ENCODE measurements around the gene THBS2. TPM values are rescaled to one million over a fixed set of nuclear protein-coding genes. Genes with fewer than 3 reads are reported as not detected.

THBS2 gene
- total and polyA plus RNA-seq, 2 of the 4 experiments (the other 2 are of a cell fraction), result 97.3 to 113 TPM

DNA sequence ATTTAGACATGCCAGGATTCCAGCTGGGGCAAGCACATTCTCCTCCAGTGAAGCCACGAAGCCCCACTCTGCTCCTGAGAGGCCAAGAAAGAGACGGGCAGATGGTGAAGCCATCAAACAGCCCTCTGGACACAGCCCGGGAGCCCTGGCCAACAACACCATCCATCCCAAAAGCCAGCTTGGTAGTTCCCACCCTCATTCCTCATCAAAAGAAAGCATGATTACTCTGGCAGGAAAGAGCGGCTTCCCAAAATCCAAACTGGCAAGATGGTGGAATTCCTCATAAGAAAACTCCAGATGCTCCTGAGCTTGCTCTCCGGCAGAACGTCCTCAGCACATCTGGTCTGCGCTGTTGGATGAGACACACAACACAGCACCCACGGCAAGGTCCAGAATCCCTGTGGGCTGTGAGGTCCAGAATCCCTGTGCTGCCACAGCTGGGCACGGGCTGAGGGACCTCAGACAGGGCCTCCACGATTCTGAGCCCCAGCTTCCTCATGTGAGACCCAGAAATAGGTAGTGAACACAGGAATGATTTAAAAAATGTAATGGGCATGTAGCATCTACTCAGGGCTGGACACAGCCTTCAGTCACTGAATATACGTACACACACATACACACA lies 52.6 kb downstream of the THBS2 start:
- no peak overlapping the region for H2BK5ac ChIP-seq (ENCODE audit: low read depth, low read length, poor library complexity, severe bottlenecking)
- CTCF ChIA-PET, result no interaction called here
- peaks cover 7% of the 10 kb centered on the region; the same call in 1 of the 2 replicates for H3K4me1 ChIP-seq (ENCODE audit: control insufficient read depth, insufficient read depth, low read length)
- no peak overlapping the region for H3K27ac ChIP-seq (ENCODE audit: insufficient read depth, low read length)
- no peak overlapping the region for H4K8ac ChIP-seq (ENCODE audit: low read depth in 2 of 2, low read length in 2 of 2)
- TF ChIP-seq CEBPB (IDR thresholded peaks at IDR 0.05; ENCODE audit: low read depth, low read length) (no peak), RAD21 (IDR thresholded peaks at IDR 0.05; ENCODE audit: low read length) (no peak), MAZ (IDR thresholded peaks at IDR 0.05; ENCODE audit: borderline replicate concordance, low read depth, low read length) (no peak), MXI1 (IDR thresholded peaks at IDR 0.05; ENCODE audit: borderline replicate concordance, low read depth, low read length) (no peak), CHD1 (IDR thresholded peaks at IDR 0.05; ENCODE audit: low read depth, low read length) (no peak), RCOR1 (IDR thresholded peaks at IDR 0.05; ENCODE audit: insufficient replicate concordance, low read length) (no peak)
- TF ChIP-seq, protein P1, sequence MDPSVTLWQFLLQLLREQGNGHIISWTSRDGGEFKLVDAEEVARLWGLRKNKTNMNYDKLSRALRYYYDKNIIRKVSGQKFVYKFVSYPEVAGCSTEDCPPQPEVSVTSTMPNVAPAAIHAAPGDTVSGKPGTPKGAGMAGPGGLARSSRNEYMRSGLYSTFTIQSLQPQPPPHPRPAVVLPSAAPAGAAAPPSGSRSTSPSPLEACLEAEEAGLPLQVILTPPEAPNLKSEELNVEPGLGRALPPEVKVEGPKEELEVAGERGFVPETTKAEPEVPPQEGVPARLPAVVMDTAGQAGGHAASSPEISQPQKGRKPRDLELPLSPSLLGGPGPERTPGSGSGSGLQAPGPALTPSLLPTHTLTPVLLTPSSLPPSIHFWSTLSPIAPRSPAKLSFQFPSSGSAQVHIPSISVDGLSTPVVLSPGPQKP (IDR thresholded peaks at IDR 0.05; ENCODE audit: borderline replicate concordance, low read depth, low read length), result no peak
- TF ChIP-seq, protein P2, sequence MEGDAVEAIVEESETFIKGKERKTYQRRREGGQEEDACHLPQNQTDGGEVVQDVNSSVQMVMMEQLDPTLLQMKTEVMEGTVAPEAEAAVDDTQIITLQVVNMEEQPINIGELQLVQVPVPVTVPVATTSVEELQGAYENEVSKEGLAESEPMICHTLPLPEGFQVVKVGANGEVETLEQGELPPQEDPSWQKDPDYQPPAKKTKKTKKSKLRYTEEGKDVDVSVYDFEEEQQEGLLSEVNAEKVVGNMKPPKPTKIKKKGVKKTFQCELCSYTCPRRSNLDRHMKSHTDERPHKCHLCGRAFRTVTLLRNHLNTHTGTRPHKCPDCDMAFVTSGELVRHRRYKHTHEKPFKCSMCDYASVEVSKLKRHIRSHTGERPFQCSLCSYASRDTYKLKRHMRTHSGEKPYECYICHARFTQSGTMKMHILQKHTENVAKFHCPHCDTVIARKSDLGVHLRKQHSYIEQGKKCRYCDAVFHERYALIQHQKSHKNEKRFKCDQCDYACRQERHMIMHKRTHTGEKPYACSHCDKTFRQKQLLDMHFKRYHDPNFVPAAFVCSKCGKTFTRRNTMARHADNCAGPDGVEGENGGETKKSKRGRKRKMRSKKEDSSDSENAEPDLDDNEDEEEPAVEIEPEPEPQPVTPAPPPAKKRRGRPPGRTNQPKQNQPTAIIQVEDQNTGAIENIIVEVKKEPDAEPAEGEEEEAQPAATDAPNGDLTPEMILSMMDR (conservative IDR thresholded peaks at IDR 0.05; ENCODE audit: low read depth, low read length), result no peak
- no peak overlapping the region for H3K4ac ChIP-seq (ENCODE audit: low read depth, low read length)
- no peak overlapping the region for H3K18ac ChIP-seq (ENCODE audit: low read depth, low read length)
- no peaks in the 10 kb centered on the region for H3K9me1 ChIP-seq (ENCODE audit: insufficient read depth, low read length)
- H2AK5ac ChIP-seq (ENCODE audit: low read depth, low read length), result no peak overlapping the region
- no peak overlapping the region for H2BK120ac ChIP-seq (ENCODE audit: low read depth, low read length)
- no peak overlapping the region for H2BK15ac ChIP-seq (ENCODE audit: low read depth, low read length)
- H3K27me3 ChIP-seq (ENCODE audit: control insufficient read depth, insufficient read depth, low read length), result no peaks in the 10 kb centered on the region
- 84% methylated on average over 7 of the region's 11 CpGs; no CpG with 5 or more reads in 1 of the 2 experiments for WGBS, 2 experiments (ENCODE audit: extremely low coverage in 2 of 2, insufficient read length in 1 of 2)
- BruUV-seq (replicated peaks), result no TSS peak
- no peak overlapping the region for H3K14ac ChIP-seq (replicated peaks; ENCODE audit: low read depth, low read length)
- H4K5ac ChIP-seq (ENCODE audit: low read depth, low read length), result no peak overlapping the region
- intact Hi-C loops (cut with micrococcal nuclease) (no loop called here), dilution Hi-C loops (cut with HindIII; ENCODE audit: low sequenced_read_pairs, unreplicated experiment) (no loop called here), in situ Hi-C loops (cut with MboI; ENCODE audit: low sequenced_read_pairs) (no loop called here)
- H3K9ac ChIP-seq (ENCODE audit: low read depth, low read length), result no peak overlapping the region
- H3K23ac ChIP-seq (ENCODE audit: low read depth, low read length), result no peak overlapping the region
- no peak overlapping the region for H3K56ac ChIP-seq (ENCODE audit: extremely low read depth, insufficient read depth, low read length)
- H2BK20ac ChIP-seq (ENCODE audit: low read depth, low read length), result no peak overlapping the region
- H3K79me1 ChIP-seq (ENCODE audit: low read depth in 1 of 2, low read length in 2 of 2), result no peaks in the 10 kb centered on the region
- no peak overlapping the region for H4K91ac ChIP-seq (ENCODE audit: insufficient read depth, low read depth, low read length)
- no peak overlapping the region for H2AK9ac ChIP-seq (replicated peaks; ENCODE audit: low read depth, low read length, poor library complexity)
- no peak overlapping the region for H2AFZ ChIP-seq (replicated peaks; ENCODE audit: low read length, poor library complexity)
- no peak overlapping the region for H3K4me3 ChIP-seq (ENCODE audit: insufficient read depth, low read depth, low read length)
- DNase-seq, result no peak
- ATAC-seq (ENCODE audit: low read depth), result no peak
- no peaks in the 10 kb centered on the region for H3K36me3 ChIP-seq (ENCODE audit: control insufficient read depth, insufficient read depth, low read length)
- H4K20me1 ChIP-seq (ENCODE audit: insufficient read depth, low read length), result no peaks in the 10 kb centered on the region
- H3K4me2 ChIP-seq (ENCODE audit: low read depth, low read length), result no peak overlapping the region
- POLR2A ChIA-PET (ENCODE audit: unreplicated experiment), result no interaction called here
- H3K9me3 ChIP-seq (ENCODE audit: control insufficient read depth, insufficient read depth, low read length), result peaks cover under 1% of the 10 kb centered on the region; the same call in 1 of the 2 replicates
